H1 (cell line): ENCODE results near the gene GTPBP6. TPM values are rescaled to one million over a fixed set of nuclear protein-coding genes. Genes with fewer than 3 reads are reported as not detected.

Experiments used
- CTCF ChIA-PET: fragments of 300-600 bp; sonication (Branson Sonifier 250); formaldehyde crosslinking; loops from one replicate; lab custom pipeline; 2021; ENCODE audit not compliant: partially characterized antibody; lab: Charles Lee
- POLR2A ChIA-PET: fragments of 300-600 bp; sonication (Branson Sonifier 250); formaldehyde crosslinking; loops from one replicate; lab custom pipeline; 2021; ENCODE audit warnings: inconsistent platforms; ENCODE audit not compliant: partially characterized antibody; lab: Charles Lee
- DNase-seq, 2 experiments: peaks; one replicate each; pipeline versions ENCODE4 v3.0.0 to v3.0.0-alpha.2; 2010 to 2022; ENCODE audit warnings: low spot score in 2 of 2, low read depth in 1 of 2, mixed read lengths in 1 of 2
- FAIRE-seq: peaks from 2 replicates; lab custom pipeline; 2011; peaks lifted over from hg19 to GRCh38; lab: Jason Lieb, UNC
- H2AFZ ChIP-seq: 2 replicates; pipeline ENCODE4 v1.8.1; 2012; ENCODE audit warnings: low read length, inconsistent platforms
- H2AK5ac ChIP-seq: 2 replicates; pipeline ENCODE4 v1.6.1; 2013; ENCODE audit warnings: low read depth, low read length
- H2BK120ac ChIP-seq: replicated peaks from 2 replicates; pipeline ENCODE3; 2013; ENCODE audit warnings: low read depth, low read length, inconsistent platforms
- H2BK12ac ChIP-seq: 2 replicates; pipeline ENCODE4 v1.6.1; 2013; ENCODE audit warnings: low read depth, low read length
- H2BK15ac ChIP-seq: 2 replicates; pipeline ENCODE4 v1.6.1; 2013; ENCODE audit warnings: low read length
- H2BK20ac ChIP-seq: 2 replicates; pipeline ENCODE4 v1.6.1; 2013; ENCODE audit warnings: low read length
- H2BK5ac ChIP-seq: 2 replicates; pipeline ENCODE4 v1.6.1; 2013; ENCODE audit warnings: low read depth, low read length
- H3K14ac ChIP-seq: 2 replicates; pipeline ENCODE4 v1.6.1; 2013; ENCODE audit warnings: inconsistent platforms; ENCODE audit not compliant: insufficient read length
- H3K18ac ChIP-seq: 2 replicates; pipeline ENCODE4 v1.6.1; 2013; ENCODE audit warnings: low read length; ENCODE audit errors: extremely low read depth
- H3K23ac ChIP-seq: 2 replicates; pipeline ENCODE4 v1.6.1; 2013; ENCODE audit warnings: inconsistent platforms; ENCODE audit not compliant: insufficient read length
- H3K23me2 ChIP-seq: 2 replicates; pipeline ENCODE4 v1.6.1; 2013; ENCODE audit warnings: low read depth, low read length
- H3K27ac ChIP-seq: 2 replicates; pipeline ENCODE4 v1.6.1; 2011; ENCODE audit warnings: low read depth, low read length, inconsistent platforms
- H3K27me3 ChIP-seq, 4 experiments: replicated peaks in 1 of 4; 1 replicate in 1 of 4; 2 replicates in 3 of 4; pipeline versions ENCODE4 v1.6.1 to v1.8.1; 2011 to 2013; ENCODE audit warnings: low read length in 3 of 4, mild to moderate bottlenecking in 3 of 4, inconsistent platforms in 2 of 4, mixed read lengths in 2 of 4, moderate library complexity in 1 of 4; ENCODE audit not compliant: control insufficient read depth in 3 of 4, insufficient read depth in 3 of 4; ENCODE audit errors: extremely low read depth in 1 of 4
- H3K36me3 ChIP-seq, 4 experiments: 2 replicates each; pipeline versions ENCODE4 v1.6.1 to v1.8.1; 2011 to 2013; ENCODE audit warnings: mild to moderate bottlenecking in 4 of 4, low read length in 3 of 4, moderate library complexity in 2 of 4, control low read depth in 1 of 4, inconsistent platforms in 1 of 4; ENCODE audit not compliant: insufficient read depth in 4 of 4, control insufficient read depth in 2 of 4
- H3K4ac ChIP-seq: replicated peaks from 2 replicates; pipeline ENCODE3; 2013; ENCODE audit warnings: low read length, low read depth, mixed read lengths, inconsistent platforms; ENCODE audit not compliant: insufficient read length
- H3K4me1 ChIP-seq, 4 experiments: replicated peaks in 1 of 4; 1 replicate in 1 of 4; 2 replicates in 3 of 4; pipeline versions ENCODE4 v1.6.1 to v1.8.1; 2011 to 2013; ENCODE audit warnings: low read length in 3 of 4, inconsistent platforms in 2 of 4, mixed read lengths in 1 of 4; ENCODE audit not compliant: insufficient read depth in 4 of 4, control insufficient read depth in 3 of 4
- H3K4me2 ChIP-seq, 2 experiments: 2 replicates each; pipeline versions ENCODE4 v1.6.1 to v1.8.1; 2011 to 2013; ENCODE audit warnings: low read depth in 2 of 2, low read length in 2 of 2, control low read depth in 1 of 2, inconsistent platforms in 1 of 2, mild to moderate bottlenecking in 1 of 2; ENCODE audit not compliant: insufficient read depth in 1 of 2
- H3K4me3 ChIP-seq, 4 experiments: fragments of 200-600, 300-600 bp in 1 of 4; sonication (generic), shearing (Covaris generic), sonication (Bioruptor Twin) in 1 of 4; 2 replicates each; pipeline versions ENCODE4 v1.5.1 to v1.8.1; 2011 to 2016; ENCODE audit warnings: low read length in 4 of 4, low read depth in 3 of 4, control low read depth in 2 of 4, inconsistent platforms in 2 of 4, mild to moderate bottlenecking in 2 of 4, mixed read lengths in 1 of 4, moderate library complexity in 1 of 4; ENCODE audit not compliant: insufficient read depth in 2 of 4; ENCODE audit errors: extremely low read depth in 1 of 4
- H3K56ac ChIP-seq: replicated peaks from 2 replicates; pipeline ENCODE3; 2013; ENCODE audit warnings: low read depth, mild to moderate bottlenecking, mixed read lengths, low read length, inconsistent platforms; ENCODE audit not compliant: insufficient read length
- H3K79me1 ChIP-seq: 2 replicates; pipeline ENCODE4 v1.6.1; 2013; ENCODE audit warnings: low read depth, low read length, control low read depth
- H3K79me2 ChIP-seq, 2 experiments: 2 replicates each; pipeline versions ENCODE4 v1.6.1 to v1.8.1; 2012 to 2013; ENCODE audit warnings: low read length in 2 of 2, mild to moderate bottlenecking in 2 of 2, inconsistent platforms in 1 of 2; ENCODE audit not compliant: insufficient read depth in 2 of 2, control insufficient read depth in 1 of 2
- H3K9ac ChIP-seq, 4 experiments: replicated peaks in 1 of 4; 1 replicate in 1 of 4; 2 replicates in 3 of 4; pipeline versions ENCODE4 v1.6.1 to v1.8.1; 2011 to 2013; ENCODE audit warnings: low read depth in 3 of 4, low read length in 3 of 4, control low read depth in 2 of 4, mild to moderate bottlenecking in 2 of 4, moderate library complexity in 2 of 4, inconsistent platforms in 1 of 4; ENCODE audit errors: extremely low read depth in 1 of 4
- H3K9me3 ChIP-seq, 2 experiments: 2 replicates each; pipeline versions ENCODE4 v1.6.1 to v1.8.1; 2012 to 2013; ENCODE audit warnings: mild to moderate bottlenecking in 2 of 2, moderate library complexity in 2 of 2, control low read depth in 1 of 2, inconsistent platforms in 1 of 2, low read depth in 1 of 2, low read length in 1 of 2, mixed read lengths in 1 of 2; ENCODE audit not compliant: insufficient read depth in 2 of 2
- H4K20me1 ChIP-seq, 2 experiments: replicated peaks in 1 of 2; 2 replicates each; pipeline versions ENCODE3 to v1.8.1; 2011 to 2013; ENCODE audit warnings: inconsistent platforms in 2 of 2, low read length in 2 of 2, mild to moderate bottlenecking in 1 of 2; ENCODE audit not compliant: insufficient read depth in 2 of 2, control insufficient read depth in 1 of 2
- H4K5ac ChIP-seq: 2 replicates; pipeline ENCODE4 v1.6.1; 2013; ENCODE audit warnings: low read length, low read depth, mixed read lengths, inconsistent platforms; ENCODE audit not compliant: insufficient read length
- H4K8ac ChIP-seq: 2 replicates; pipeline ENCODE4 v1.8.0; 2013; ENCODE audit warnings: mild to moderate bottlenecking, moderate library complexity, low read length, inconsistent platforms; ENCODE audit not compliant: insufficient read depth; ENCODE audit errors: extremely low read depth
- H4K91ac ChIP-seq: replicated peaks from 2 replicates; pipeline ENCODE3; 2013; ENCODE audit warnings: low read length, mixed read lengths, inconsistent platforms; ENCODE audit not compliant: insufficient read length
- JUND ChIP-seq: IDR thresholded peaks from 2 replicates; pipeline ENCODE4 v1.6.1; 2011; ENCODE audit warnings: mild to moderate bottlenecking, improper control_type of control experiment, low read length
- KDM4A ChIP-seq: IDR thresholded peaks from one replicate; pipeline ENCODE4 v1.7.1; 2012; ENCODE audit warnings: low read depth, mild to moderate bottlenecking, moderate library complexity, low read length, inconsistent platforms; ENCODE audit not compliant: severe bottlenecking
- WGBS, 2 experiments: shearing (Covaris generic) in 1 of 2; methylation state at CpG; one replicate each; pipeline versions ENCODE4 v1.1.6 to v1.1.7; 2013 to 2015; ENCODE audit warnings: low lambda C conversion rate in 2 of 2, mixed read lengths in 2 of 2, inconsistent platforms in 1 of 2, low coverage in 1 of 2, missing lambda C conversion rate in 1 of 2; ENCODE audit not compliant: insufficient replicate concordance in 2 of 2, insufficient coverage in 1 of 2, insufficient read length in 1 of 2; ENCODE audit errors: extremely low coverage in 1 of 2, missing lambda C conversion rate in 1 of 2; 5-methylcytosine and 5-hydroxymethylcytosine counted together
- polyA plus RNA-seq, 7 experiments: library from polyadenylated mRNA; depleted of rRNA in 3 of 7; stranded (reverse) in 5 of 7; unstranded in 2 of 7; fragments of >200 nt in 5 of 7; fragments of 200-250 nt in 2 of 7; gene quantifications; 1 replicate in 5 of 7; 2 replicates in 1 of 7; 4 replicates in 1 of 7; pipeline versions ENCODE4 v1.2.1 to v1.2.3, GENCODE V29; 2011 to 2013; ENCODE audit warnings: missing spikeins in 2 of 7, mixed read lengths in 2 of 7
- total RNA-seq: library from RNA; stranded (reverse); fragmentation: NEBNext Ultra II Directional; extraction: Animal tissue kit (Norgen Biotek cat#: 25700); gene quantifications from 2 replicates; pipeline ENCODE4 v1.2.1, GENCODE V29; 2021

GTPBP6 gene
- total and polyA plus RNA-seq, 2 of the 8 experiments (the other 6 are each of a cell fraction or from before 2014, with no cell fraction given) = 33.9 to 57.1 TPM

GRCh38 chrX:319579-320125 is 1.1 kb upstream of the GTPBP6 start:
- H2AK5ac ChIP-seq = no peak overlapping the region
- no peak overlapping the region; the same call in 1 of the 2 replicates for H3K18ac ChIP-seq
- H3K56ac ChIP-seq = peak overlapping the region; percentile 69
- H3K4me3 ChIP-seq = peak overlapping the region; percentile 69 to 95 (median 76)
- peak overlapping the region; percentile 65 to 95 for H3K4me2 ChIP-seq
- no peak overlapping the region; the same call in 1 of the 2 replicates for H2BK5ac ChIP-seq
- DNase-seq (no peak), FAIRE-seq (no peak)
- H4K5ac ChIP-seq = no peak overlapping the region
- H3K27me3 ChIP-seq = no peaks in the 10 kb centered on the region
- no peak overlapping the region for H2BK12ac ChIP-seq
- no peak overlapping the region for H2AFZ ChIP-seq
- peaks cover 4% of the 10 kb centered on the region for H3K79me1 ChIP-seq
- H3K4me1 ChIP-seq = peaks cover 0 to 6% (median 3%) of the 10 kb centered on the region in 4 experiments; a peak in 3 of 7 replicates
- H3K36me3 ChIP-seq = peaks cover 3 to 8% (median 5%) of the 10 kb centered on the region in 4 experiments; a peak in 5 of 8 replicates
- TF ChIP-seq KDM4A = peak; percentile 6
- no peak for TF ChIP-seq JUND
- H3K23me2 ChIP-seq = peaks cover 10% of the 10 kb centered on the region; the same call in 1 of the 2 replicates
- no peak overlapping the region for H3K23ac ChIP-seq
- no peak overlapping the region for H2BK20ac ChIP-seq
- no peak overlapping the region for H2BK15ac ChIP-seq
- H3K9ac ChIP-seq = peak overlapping the region in 3 of 4 experiments; percentile 62 to 94 (median 73); a peak in 5 of 7 replicates
- H3K27ac ChIP-seq = peak overlapping the region; percentile 53; the same call in 1 of the 2 replicates
- H3K9me3 ChIP-seq = no peaks in the 10 kb centered on the region
- H2BK120ac ChIP-seq = no peak overlapping the region
- POLR2A ChIA-PET = no interaction called here
- no peak overlapping the region for H3K14ac ChIP-seq
- H4K91ac ChIP-seq = no peak overlapping the region
- H4K8ac ChIP-seq = no peak overlapping the region
- H4K20me1 ChIP-seq = peaks cover 0 to 6% of the 10 kb centered on the region in 2 experiments
- H3K79me2 ChIP-seq = peaks cover 0 to 9% of the 10 kb centered on the region in 2 experiments; a peak in 1 of 4 replicates
- no peak overlapping the region for H3K4ac ChIP-seq
- CTCF ChIA-PET = no interaction called here
- 3% methylated on average over 36 of the region's 41 CpGs; no CpG with 5 or more reads in 1 of the 2 experiments for WGBS, 2 experiments
